Skin epidermis (tissue), 12 donors: ENCODE results near the gene KANSL2.
"Not testable (repeated sequence)": the region's sequence is repeated elsewhere in the genome, so short reads cannot be mapped to it uniquely, and the experiment has no call there.

Experiments
- H3K27ac ChIP-seq, 21 experiments: fragments of 200-600 bp; sonication (generic) in 11 of 21; one replicate each; pipeline ENCODE4 v1.5.0; 2020; ENCODE audit warnings: mild to moderate bottlenecking in 3 of 21, inconsistent platforms in 2 of 21, moderate library complexity in 2 of 21
- H3K4me3 ChIP-seq, 7 experiments: fragments of 200-600 bp; sonication (generic) in 2 of 7; one replicate each; pipeline ENCODE4 v1.5.0; 2020; ENCODE audit warnings: inconsistent platforms in 2 of 7, mild to moderate bottlenecking in 2 of 7, moderate library complexity in 1 of 7

KANSL2 gene

GRCh38 chr12:48686615-48687334 is 4.7 kb upstream of the KANSL2 start:
- H3K4me3 ChIP-seq, result no peak overlapping the region
- no peak overlapping the region for H3K27ac ChIP-seq

GRCh38 chr12:48686037-48686595 is 4.1 kb upstream of the KANSL2 start:
- Histone ChIP-seq H3K27ac (no peak overlapping the region), H3K4me3 (no peak overlapping the region)

- Histone ChIP-seq H3K4me3 (no peak overlapping the region), H3K27ac (no peak overlapping the region)
Measured at GRCh38 chr12:48683534-48683933, 1.5 kb upstream of the KANSL2 start.

DNA sequence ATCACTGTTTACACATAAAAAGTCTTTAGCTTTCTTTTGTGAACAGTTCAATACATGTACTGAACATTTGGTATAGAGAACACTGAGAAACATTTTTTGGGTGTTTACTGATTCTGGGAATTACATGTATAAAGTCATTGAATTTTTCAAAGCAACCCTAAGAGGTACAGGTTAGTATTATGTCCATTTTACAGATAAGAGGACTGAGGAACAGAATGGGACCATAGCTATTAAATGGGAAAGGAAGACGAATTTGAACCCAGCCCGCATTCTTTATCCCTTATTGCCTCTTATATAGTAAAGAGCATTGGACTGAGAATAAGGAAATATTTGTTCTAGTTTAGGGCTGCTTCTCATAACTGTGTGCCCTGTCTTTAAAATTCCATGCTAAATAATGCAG is 889 bp upstream of the KANSL2 start:
- H3K27ac ChIP-seq, result peak overlapping the region in 4 of 21 experiments; percentile 43 to 70 (median 54)
- peak overlapping the region; percentile 65 to 97 (median 89) for H3K4me3 ChIP-seq

DNA sequence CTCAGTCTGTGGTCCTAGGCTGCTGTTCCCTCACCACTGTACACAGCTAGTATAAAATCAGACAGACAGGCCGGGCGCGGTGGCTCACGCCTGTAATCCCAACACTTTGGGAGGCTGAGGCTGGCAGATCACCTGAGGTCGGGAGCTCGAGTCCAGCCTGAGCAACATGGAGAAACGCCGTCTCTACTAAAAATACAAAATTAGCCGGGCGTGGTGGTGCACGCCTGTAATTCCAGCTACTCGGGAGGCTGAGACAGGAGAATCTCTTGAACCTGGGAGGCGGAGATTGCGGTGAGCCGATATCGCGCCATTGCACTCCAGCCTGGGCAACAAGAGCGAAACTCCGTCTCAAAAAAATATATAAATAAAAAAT is 481 bp upstream of the KANSL2 start:
- H3K27ac ChIP-seq, result peak overlapping the region in 15 of 21 experiments; percentile 6 to 98 (median 53)
- H3K4me3 ChIP-seq, result peak overlapping the region; percentile 65 to 97 (median 89)

- Histone ChIP-seq H3K27ac (peak overlapping the region in 20 of 21 experiments; percentile 79 to 98 (median 93)), H3K4me3 (peak overlapping the region; percentile 65 to 97 (median 89))
Measured at GRCh38 chr12:48681399-48681709, 684 bp downstream of the KANSL2 start.

GRCh38 chr12:48680861-48681260 is 1.2 kb downstream of the KANSL2 start:
- Histone ChIP-seq H3K27ac (peak overlapping the region in 8 of 21 experiments; percentile 87 to 94 (median 92)), H3K4me3 (peak overlapping the region; percentile 65 to 97 (median 89))

DNA sequence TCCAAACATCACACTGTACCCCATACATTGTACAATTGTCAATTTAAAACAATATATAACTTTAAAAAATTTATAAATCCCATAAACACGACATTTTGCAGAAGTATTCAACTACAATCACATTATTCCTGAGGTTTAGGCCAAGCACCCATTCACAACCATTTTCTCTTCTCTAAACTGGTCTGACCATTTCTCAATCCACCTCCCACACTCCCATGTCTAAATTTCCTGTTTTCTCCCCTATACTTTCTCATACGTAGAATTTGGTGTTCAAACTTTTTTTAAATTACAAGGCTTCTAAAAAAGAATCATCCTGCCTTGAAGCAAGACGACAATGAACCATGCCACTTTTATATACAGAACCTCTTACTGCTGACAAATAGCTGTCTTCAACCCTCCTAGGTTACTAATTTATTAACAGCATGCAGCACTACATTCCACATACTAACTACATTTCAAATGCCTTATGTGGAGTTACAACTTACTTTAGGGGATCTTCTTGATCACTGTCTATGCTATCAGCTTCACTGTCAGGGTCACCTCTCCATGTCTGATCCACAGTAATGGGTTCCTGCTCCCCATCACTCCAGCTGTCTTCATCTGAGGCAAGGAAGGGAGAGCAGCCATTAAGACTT is 3.4 kb downstream of the KANSL2 start:
- Histone ChIP-seq H3K27ac (peak overlapping the region in 5 of 21 experiments; percentile 2 to 65 (median 6)), H3K4me3 (no peak overlapping the region)

DNA sequence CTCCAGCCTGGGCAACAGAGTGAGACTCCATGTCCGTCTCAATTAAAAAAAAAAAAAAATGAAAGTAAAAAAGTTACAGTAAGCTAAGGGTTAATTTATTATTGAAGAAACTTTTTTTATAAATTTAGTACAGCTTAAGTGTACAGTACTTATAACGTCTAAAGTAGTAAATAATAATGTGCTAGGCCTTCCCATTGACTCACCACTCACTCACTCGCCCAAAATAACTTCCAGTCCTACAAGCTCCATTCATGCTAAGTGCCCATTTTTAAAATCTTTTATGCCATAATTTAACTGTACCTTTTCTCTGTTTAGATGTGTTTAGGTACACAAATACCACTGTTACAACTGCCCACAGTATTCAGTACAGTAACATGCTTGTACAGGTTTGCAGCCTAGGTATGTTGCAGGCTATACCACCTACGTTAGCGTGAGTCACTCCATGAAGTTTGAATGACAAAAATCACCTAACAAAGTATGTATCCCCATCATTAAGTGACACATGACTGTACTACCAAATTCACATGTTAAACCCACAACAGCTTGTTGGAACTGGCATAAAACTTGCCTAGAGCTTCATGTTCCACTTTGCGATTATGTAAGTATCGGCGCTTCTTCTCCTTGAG is 10.7 kb downstream of the KANSL2 start:
- Histone ChIP-seq H3K27ac (peak overlapping the region in 2 of 21 experiments; percentile 17 to 35), H3K4me3 (no peak overlapping the region)

- Histone ChIP-seq H3K27ac (no peak overlapping the region), H3K4me3 (no peak overlapping the region)
Measured at GRCh38 chr12:48668996-48669395, 13.0 kb downstream of the KANSL2 start.

DNA sequence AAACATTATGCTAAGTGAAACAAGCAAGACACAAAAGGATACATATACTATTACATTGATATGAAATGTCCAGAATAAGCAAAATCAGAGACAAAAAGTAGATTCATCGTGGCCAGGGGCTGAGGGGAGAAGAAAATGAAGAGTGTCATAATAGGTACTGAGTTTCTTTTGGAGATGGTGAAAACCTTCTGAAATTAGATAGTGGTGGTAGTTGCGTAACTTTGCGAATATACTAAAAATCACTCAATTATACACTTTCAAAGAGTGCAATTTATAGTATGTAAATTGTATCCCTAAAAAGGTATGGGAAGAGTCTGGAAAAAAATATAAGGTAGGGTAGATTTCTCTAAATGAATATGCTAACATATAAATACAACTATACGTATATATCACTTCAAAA is 22.2 kb downstream of the KANSL2 start:
- H3K4me3 ChIP-seq, result no peak overlapping the region
- no peak overlapping the region for H3K27ac ChIP-seq

DNA sequence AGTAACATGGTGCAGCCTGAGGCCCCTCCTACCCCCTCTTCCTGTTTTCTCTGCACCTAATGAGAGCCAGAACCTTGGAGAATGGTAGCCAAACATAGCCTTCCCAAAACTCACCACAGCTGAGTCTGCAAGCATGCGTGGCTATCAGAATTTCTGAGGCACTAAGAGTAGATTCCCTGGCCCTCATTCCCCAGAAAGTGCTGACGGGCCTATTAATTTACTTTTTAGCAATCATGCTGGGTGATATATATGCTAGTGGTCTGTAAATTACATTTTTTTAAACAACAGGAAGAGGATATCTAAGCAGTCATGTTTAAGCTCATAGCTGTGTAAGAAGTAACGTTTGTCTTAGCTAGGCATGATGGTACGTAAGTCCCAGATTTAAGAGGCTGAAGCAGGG is 30.4 kb downstream of the KANSL2 start:
- Histone ChIP-seq H3K27ac (no peak overlapping the region), H3K4me3 (no peak overlapping the region)

DNA sequence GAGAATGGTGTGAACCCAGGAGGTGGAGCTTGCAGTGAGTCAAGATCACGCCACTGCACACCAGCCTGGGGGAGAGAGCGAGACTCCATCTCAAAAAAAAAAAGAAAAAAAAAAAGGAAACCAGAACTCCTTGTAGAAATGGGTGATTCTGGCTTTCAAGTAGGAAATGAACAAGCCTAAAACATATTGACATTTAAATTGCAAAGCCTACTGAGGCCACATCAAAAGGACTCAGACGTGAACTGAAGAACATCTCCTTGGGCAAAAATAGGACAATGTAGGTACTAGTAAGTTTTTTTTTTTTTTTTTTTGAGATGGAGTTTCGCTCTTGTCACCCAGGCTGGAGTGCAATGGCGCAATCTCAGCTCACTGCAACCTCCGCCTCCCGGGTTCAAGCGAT is 36.7 kb downstream of the KANSL2 start:
- not testable (repeated sequence) for H3K27ac ChIP-seq, H3K4me3 ChIP-seq

DNA sequence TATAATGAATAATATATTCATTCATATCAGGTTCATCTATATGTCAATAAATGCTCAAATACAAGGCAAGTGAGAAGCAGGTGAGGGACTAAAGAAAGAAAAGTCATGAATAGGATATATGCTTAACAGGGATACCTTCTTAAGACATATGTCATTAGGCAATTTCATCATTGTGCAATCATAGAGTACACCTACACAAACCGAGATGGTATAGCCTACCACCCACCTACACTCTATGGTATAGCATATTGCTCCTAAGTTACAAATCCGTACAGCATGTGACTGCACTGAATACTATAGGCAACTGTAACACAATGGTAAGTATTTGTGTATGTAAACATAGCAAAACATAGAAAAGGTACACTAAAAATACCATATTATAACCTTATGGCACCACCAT is 39.0 kb downstream of the KANSL2 start:
- Histone ChIP-seq H3K27ac (no peak overlapping the region), H3K4me3 (no peak overlapping the region)

GRCh38 chr12:48641752-48642555 is 40.1 kb downstream of the KANSL2 start:
- not testable (repeated sequence) for H3K4me3 ChIP-seq, H3K27ac ChIP-seq

DNA sequence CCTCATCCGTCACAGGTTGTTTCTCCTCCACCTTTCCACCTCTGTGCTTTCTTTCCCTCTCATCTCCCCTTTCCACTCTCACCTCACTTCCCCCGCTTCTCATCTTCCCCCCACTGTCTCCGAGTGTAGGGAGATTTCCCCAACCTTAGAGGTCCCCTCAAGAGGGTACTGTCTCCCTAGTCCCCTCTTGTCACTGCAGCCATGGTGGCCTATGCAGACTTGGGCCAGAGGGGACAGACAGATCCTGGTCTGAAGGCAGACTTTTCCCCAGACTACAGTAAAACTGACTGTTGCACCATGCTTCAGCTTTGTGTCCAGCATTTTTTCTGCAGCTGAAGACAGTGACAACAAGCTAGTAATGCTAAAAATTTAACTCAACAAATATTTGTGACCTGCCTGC is 41.2 kb downstream of the KANSL2 start:
- H3K27ac ChIP-seq, result no peak overlapping the region
- no peak overlapping the region for H3K4me3 ChIP-seq

DNA sequence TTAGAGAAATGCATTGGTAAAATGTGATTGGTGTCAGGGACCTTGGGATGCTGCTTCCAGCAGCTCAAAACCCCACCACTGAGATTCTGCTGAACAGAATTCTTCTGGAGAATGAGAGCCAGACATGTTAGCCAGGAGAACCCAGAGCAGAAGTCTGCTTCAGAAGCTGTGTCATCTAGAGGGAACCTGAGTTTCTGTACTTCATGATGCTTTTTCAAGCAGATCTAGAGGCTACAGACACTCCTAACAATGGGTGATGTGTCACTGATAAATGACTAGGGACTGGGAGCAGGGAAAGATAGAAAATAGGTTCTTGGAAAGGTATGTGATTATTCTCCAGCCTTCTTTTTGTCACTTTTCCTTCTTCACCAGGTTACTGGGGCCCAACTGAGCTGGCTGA is 41.6 kb downstream of the KANSL2 start:
- Histone ChIP-seq H3K27ac (no peak overlapping the region), H3K4me3 (no peak overlapping the region)

- Histone ChIP-seq H3K4me3 (no peak overlapping the region), H3K27ac (no peak overlapping the region)
Measured at GRCh38 chr12:48631071-48631470, 51.0 kb downstream of the KANSL2 start.

DNA sequence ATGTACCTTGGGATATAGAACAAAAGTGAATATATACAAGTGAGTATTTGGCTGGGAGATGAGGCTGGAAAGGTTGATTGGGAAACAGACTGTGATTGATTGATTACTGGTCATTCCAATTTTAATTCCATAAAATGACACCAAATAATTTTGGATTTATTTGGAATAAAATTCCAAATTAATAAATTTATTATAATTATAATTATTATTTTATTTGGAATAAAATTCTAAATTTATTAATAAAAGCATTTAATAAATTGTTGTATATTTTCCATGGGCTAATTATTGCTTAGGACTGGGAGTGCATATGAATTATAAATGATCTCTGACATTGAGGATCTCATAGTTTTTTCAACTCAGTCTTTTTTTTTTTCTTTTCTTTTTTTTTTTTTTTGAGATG is 51.7 kb downstream of the KANSL2 start:
- Histone ChIP-seq H3K4me3 (no peak overlapping the region), H3K27ac (no peak overlapping the region)

- Histone ChIP-seq H3K27ac (no peak overlapping the region), H3K4me3 (no peak overlapping the region)
Measured at GRCh38 chr12:48629541-48629940, 52.5 kb downstream of the KANSL2 start.
